Fibroblast of the aortic adventitia (primary cell): ENCODE results near the gene SPP2. TPM values are rescaled to one million over a fixed set of nuclear protein-coding genes. Genes with fewer than 3 reads are reported as not detected.

ENCODE experiments used
- DNase-seq: peaks from one replicate; pipeline ENCODE4 v3.0.0-alpha.2; 2010; ENCODE audit warnings: low read depth
- H3K4me3 ChIP-seq: 2 replicates; pipeline ENCODE4 v1.5.1; 2011; ENCODE audit warnings: low read depth, mild to moderate bottlenecking, control low read depth, low read length, moderate library complexity
- CTCF ChIP-seq: IDR thresholded peaks from 2 replicates; pipeline ENCODE4 v1.5.1; 2011; ENCODE audit warnings: mild to moderate bottlenecking, low read length, control low read depth, inconsistent platforms; ENCODE audit not compliant: insufficient read depth
- total RNA-seq: library from RNA; depleted of rRNA; stranded (reverse); fragments of >200 nt; gene quantifications from 2 replicates; pipeline ENCODE4 v1.2.3, GENCODE V29; 2012; ENCODE audit warnings: low replicate concordance

Gene SPP2
- total RNA-seq, 1 donor: 0.36 TPM

GRCh38 chr2:234081970-234082822, 31.7 kb downstream of the SPP2 start:
- no peak for TF ChIP-seq CTCF
- DNase-seq: no peak
- H3K4me3 ChIP-seq: no peak overlapping the region

- H3K4me3 ChIP-seq: no peak overlapping the region
- no peak for DNase-seq
- no peak for TF ChIP-seq CTCF
Observed at GRCh38 chr2:234083572-234084348, 33.3 kb downstream of the SPP2 start.

- DNase-seq: peak; percentile 70
- no peak overlapping the region for H3K4me3 ChIP-seq
- TF ChIP-seq CTCF: no peak
Observed at GRCh38 chr2:234091432-234091879, 41.0 kb downstream of the SPP2 start.

- no peak overlapping the region for H3K4me3 ChIP-seq
- no peak for DNase-seq
- no peak for TF ChIP-seq CTCF
Observed at GRCh38 chr2:234091883-234092282, 41.4 kb downstream of the SPP2 start.

- TF ChIP-seq CTCF: no peak
- DNase-seq: no peak
- no peak overlapping the region for H3K4me3 ChIP-seq
Observed at GRCh38 chr2:234092344-234092743, 41.8 kb downstream of the SPP2 start.

- H3K4me3 ChIP-seq: no peak overlapping the region
- DNase-seq: no peak
- TF ChIP-seq CTCF: no peak
Observed at GRCh38 chr2:234095301-234095700, 44.8 kb downstream of the SPP2 start.
